Gastroesophageal sphincter (tissue), 3 donors: Measurements from ENCODE around the gene GAS2L1.

Experiments used
- EP300 ChIP-seq: sonication (generic); formaldehyde crosslinking; IDR thresholded peaks from one replicate; pipeline ENCODE4 v1.6.1; 2017; ENCODE audit warnings: antibody characterized with exemption, mild to moderate bottlenecking
- POLR2A ChIP-seq, 2 donors: fragments of 450-650 bp; IDR thresholded peaks; one replicate each; pipeline ENCODE4 v1.6.1; 2017; ENCODE audit warnings: antibody characterized with exemption in 2 of 2, mild to moderate bottlenecking in 2 of 2, moderate library complexity in 1 of 2
- TF ChIP-seq, protein P1 (sequence below), 4 experiments: fragments of 200-600 bp in 2 of 4; fragments of 450-650 bp in 2 of 4; sonication (generic) in 1 of 4; IDR thresholded peaks; one replicate each; pipeline ENCODE4 v1.5.1; 2017 to 2019; ENCODE audit warnings: antibody characterized with exemption in 4 of 4, mild to moderate bottlenecking in 2 of 4, moderate library complexity in 2 of 4

- TF ChIP-seq POLR2A (IDR thresholded peaks at IDR 0.05) (no peak), EP300 (no peak)
- TF ChIP-seq, protein P1, sequence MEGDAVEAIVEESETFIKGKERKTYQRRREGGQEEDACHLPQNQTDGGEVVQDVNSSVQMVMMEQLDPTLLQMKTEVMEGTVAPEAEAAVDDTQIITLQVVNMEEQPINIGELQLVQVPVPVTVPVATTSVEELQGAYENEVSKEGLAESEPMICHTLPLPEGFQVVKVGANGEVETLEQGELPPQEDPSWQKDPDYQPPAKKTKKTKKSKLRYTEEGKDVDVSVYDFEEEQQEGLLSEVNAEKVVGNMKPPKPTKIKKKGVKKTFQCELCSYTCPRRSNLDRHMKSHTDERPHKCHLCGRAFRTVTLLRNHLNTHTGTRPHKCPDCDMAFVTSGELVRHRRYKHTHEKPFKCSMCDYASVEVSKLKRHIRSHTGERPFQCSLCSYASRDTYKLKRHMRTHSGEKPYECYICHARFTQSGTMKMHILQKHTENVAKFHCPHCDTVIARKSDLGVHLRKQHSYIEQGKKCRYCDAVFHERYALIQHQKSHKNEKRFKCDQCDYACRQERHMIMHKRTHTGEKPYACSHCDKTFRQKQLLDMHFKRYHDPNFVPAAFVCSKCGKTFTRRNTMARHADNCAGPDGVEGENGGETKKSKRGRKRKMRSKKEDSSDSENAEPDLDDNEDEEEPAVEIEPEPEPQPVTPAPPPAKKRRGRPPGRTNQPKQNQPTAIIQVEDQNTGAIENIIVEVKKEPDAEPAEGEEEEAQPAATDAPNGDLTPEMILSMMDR (IDR thresholded peaks at IDR 0.05) = no peak
These were observed 4.5 kb downstream of the GAS2L1 start for GRCh38 chr22:29310863-29311339.
